Aorta (tissue), 5 donors: Measurements from ENCODE around the gene CAVIN1. TPM values are rescaled to one million over a fixed set of nuclear protein-coding genes. Genes with fewer than 3 reads are reported as not detected.
"Not testable (repeated sequence)": the region's sequence is repeated elsewhere in the genome, so short reads cannot be mapped to it uniquely, and the experiment has no call there.

Source experiments
- ATAC-seq: fragments of 200-7000 bp; cut with Tn5 transposase; one replicate; pipeline ENCODE4 v1.9.1; 2022; ENCODE audit warnings: moderate library complexity; ENCODE audit not compliant: low FRiP score
- DNase-seq, 2 donors: peaks; one replicate each; pipeline ENCODE4 v3.0.0-alpha.2; 2020
- H3K27ac ChIP-seq, 2 donors: one replicate each; pipeline ENCODE4 v1.5.1; 2013; ENCODE audit warnings: low read length in 2 of 2, mild to moderate bottlenecking in 2 of 2, moderate library complexity in 2 of 2, control low read depth in 1 of 2, inconsistent platforms in 1 of 2, low read depth in 1 of 2
- H3K27me3 ChIP-seq, 2 donors: one replicate each; pipeline ENCODE4 v1.6.1; 2013; ENCODE audit warnings: control low read depth in 1 of 2, low read length in 1 of 2, mild to moderate bottlenecking in 1 of 2, moderate library complexity in 1 of 2; ENCODE audit not compliant: insufficient read depth in 2 of 2, control insufficient read depth in 1 of 2
- H3K36me3 ChIP-seq, 2 donors: one replicate each; pipeline ENCODE4 v1.6.1; 2013; ENCODE audit warnings: control low read depth in 1 of 2, low read length in 1 of 2, mild to moderate bottlenecking in 1 of 2; ENCODE audit not compliant: insufficient read depth in 2 of 2, control insufficient read depth in 1 of 2
- H3K4me1 ChIP-seq, 2 donors: one replicate each; pipeline ENCODE4 v1.6.1; 2013; ENCODE audit warnings: low read length in 2 of 2, control low read depth in 1 of 2, mild to moderate bottlenecking in 1 of 2, moderate library complexity in 1 of 2; ENCODE audit not compliant: insufficient read depth in 2 of 2, control insufficient read depth in 1 of 2
- H3K4me3 ChIP-seq, 2 donors: one replicate each; pipeline ENCODE4 v1.5.1; 2013; ENCODE audit warnings: low read length in 2 of 2, control low read depth in 1 of 2, mild to moderate bottlenecking in 1 of 2
- H3K9me3 ChIP-seq: one replicate; pipeline ENCODE4 v1.6.1; 2013; ENCODE audit warnings: mild to moderate bottlenecking, low read length; ENCODE audit not compliant: control insufficient read depth
- WGBS, 2 donors: extraction: QIAGEN DNeasy Blood & Tissue Kit; methylation state at CpG; one replicate each; pipeline ENCODE4 v1.1.7; 2013; 5-methylcytosine and 5-hydroxymethylcytosine counted together
- intact Hi-C, 2 donors: fragments of 100-400 bp; cut with DNase I; formaldehyde crosslinking; loops; one replicate each; pipeline versions ENCODE4 v1.14.2 to v1.15.0; 2022
- polyA plus RNA-seq, 2 donors: library from polyadenylated mRNA; stranded (reverse); fragments of 200-250 nt; gene quantifications; one replicate each; pipeline ENCODE4 v1.2.3, GENCODE V29; 2013
- total RNA-seq, 2 donors: library from RNA; stranded (reverse); fragmentation: NEBNext Ultra II Directional; extraction: Animal tissue kit (Norgen Biotek cat#: 25700); gene quantifications; one replicate each; pipeline ENCODE4 v1.2.1, GENCODE V29; 2021
- donor health status: healthy with polysubstance abuse.
- donor health status: Bipolar disorder and iron deficiency.
- donor health status: DM: no; HTN: no; CAD: no.
- donor health status: DM: no; HTN: no; CAD: no.
- donor health status: DM: yes; HTN: yes; CAD: no.

The CAVIN1 gene
- total and polyA plus RNA-seq, 4 donors, result 350 to 643 (median 495) TPM

DNA sequence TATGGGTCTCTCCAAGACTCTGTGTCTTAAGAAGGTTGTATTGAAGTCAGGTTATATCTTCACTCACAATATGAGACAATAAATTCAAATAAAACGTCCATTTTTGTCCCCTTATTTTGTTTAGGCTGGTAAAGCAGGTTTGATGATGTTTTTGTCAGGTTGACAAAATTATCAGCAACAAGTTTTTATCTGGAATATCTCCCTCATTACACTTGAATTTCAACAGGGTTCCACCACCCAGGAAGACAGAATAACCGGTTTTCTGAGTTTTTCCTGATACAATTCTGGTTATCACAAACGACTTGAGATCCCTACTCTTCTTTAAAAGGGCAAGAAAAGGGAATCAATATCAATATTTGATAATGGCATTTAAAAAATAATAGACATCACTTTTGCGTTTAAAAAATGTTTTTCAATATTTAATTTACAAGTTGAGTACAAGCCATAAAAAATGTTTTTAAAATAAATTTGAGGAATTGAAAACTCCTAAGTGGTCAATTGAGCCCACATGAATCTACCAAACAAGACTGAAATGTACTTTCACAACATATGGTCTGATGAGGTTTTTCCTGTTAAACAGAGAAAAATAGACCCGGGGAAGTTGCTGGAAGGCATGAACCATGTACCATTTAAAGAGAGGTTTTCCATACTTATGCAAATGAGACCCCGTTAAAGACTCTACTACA lies 34.2 kb upstream of the CAVIN1 start:
- H3K36me3 ChIP-seq, result no peaks in the 10 kb centered on the region
- DNase-seq, result no peak
- no peaks in the 10 kb centered on the region for H3K27me3 ChIP-seq
- H3K9me3 ChIP-seq, result no peaks in the 10 kb centered on the region
- peaks cover 0 to 7% of the 10 kb centered on the region in 2 donors for H3K4me1 ChIP-seq
- ATAC-seq, result no peak
- intact Hi-C loops, result loop anchor here in 1 of 2 donors (5.0 kb wide), 1 partner anchor 35 kb away; the partner anchor contains the start of gene CAVIN1
- no peak overlapping the region for H3K4me3 ChIP-seq
- 38 to 46% methylated on average over 6 of the region's 6 CpGs for WGBS, 2 donors
- no peak overlapping the region for H3K27ac ChIP-seq

DNA sequence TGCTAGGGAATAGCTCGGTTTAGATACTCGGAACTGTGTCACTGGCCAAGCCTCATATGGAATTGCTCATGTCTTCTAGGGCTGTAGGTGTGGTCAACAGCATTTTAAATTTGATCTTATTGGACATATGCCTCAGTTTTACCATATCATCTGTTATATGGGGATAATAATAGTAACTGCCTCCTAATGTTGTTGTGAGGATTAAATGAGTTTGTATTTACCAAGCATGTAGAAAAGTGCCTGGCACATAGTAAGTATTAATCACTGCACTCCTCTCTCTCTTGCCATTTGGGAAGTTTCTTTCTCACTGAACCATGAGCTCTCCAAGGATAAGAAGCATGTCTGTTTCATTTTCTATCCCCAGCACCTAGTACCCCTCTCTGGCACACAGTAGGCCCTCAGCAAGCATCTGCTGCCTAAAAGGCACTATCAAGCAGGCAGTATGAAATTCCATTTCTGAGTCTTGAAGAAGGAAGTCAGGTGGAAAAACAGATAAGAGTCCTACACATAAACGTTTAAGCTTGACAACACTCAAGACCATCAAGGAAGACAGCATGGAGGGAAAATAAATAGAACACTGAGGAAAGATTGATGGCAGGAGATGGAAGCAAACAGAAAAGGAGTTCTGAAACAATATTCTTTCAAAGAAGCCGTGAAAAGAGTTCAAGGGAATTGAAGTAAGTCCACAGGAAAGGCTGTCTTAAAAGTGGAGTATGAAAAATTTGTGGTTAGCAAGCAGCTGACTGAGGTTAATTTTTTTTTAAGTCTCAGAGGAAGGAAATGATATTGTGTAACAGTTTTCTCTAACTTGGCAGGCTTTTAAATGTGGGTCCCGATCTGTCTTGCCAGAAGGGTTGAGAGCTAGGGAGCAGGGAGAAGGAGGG lies 33.4 kb upstream of the CAVIN1 start:
- H3K4me3 ChIP-seq, result no peak overlapping the region
- no peak for ATAC-seq
- intact Hi-C loops, result loop anchor here in 1 of 2 donors (5.0 kb wide), 1 partner anchor 34 kb away; the partner anchor contains the start of gene CAVIN1

DNA sequence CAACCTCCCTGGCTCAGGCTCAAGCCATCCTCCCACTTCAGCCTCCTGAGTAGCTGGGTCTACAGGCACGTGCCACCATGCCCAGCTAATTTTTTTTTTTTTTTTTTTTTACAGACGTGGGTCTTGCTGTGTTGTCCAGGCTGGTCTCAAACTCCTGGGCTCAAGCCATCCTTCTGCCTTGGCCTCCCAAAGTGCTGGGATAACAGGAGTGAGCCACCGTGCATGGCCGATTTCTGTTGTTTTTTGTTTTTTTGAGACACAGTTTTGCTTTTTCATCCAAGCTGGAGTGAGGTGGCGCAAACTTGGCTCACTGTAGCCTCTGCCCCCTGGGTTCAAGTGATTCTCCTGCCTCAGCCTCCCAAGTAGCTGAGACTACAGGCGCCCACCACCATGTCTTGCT lies 31.9 kb upstream of the CAVIN1 start:
- not testable (repeated sequence) for H3K27ac ChIP-seq, DNase-seq, H3K4me3 ChIP-seq, H3K9me3 ChIP-seq, H3K4me1 ChIP-seq, ATAC-seq, H3K27me3 ChIP-seq, H3K36me3 ChIP-seq
- intact Hi-C loops, result loop anchor here in 1 of 2 donors (5.0 kb wide), 1 partner anchor 33 kb away; the partner anchor contains the start of gene CAVIN1
- 85 to 88% methylated on average over 6 of the region's 6 CpGs for WGBS, 2 donors

More for the DNA sequence above, 33.4 kb upstream of the CAVIN1 start:
- peaks cover 0 to 7% of the 10 kb centered on the region in 2 donors for H3K4me1 ChIP-seq
- WGBS, 2 donors, result 40 to 43% methylated on average over 5 of the region's 5 CpGs
- no peak for DNase-seq
- no peaks in the 10 kb centered on the region for H3K36me3 ChIP-seq
- no peak overlapping the region for H3K27ac ChIP-seq
- H3K9me3 ChIP-seq, result no peaks in the 10 kb centered on the region
- no peaks in the 10 kb centered on the region for H3K27me3 ChIP-seq

DNA sequence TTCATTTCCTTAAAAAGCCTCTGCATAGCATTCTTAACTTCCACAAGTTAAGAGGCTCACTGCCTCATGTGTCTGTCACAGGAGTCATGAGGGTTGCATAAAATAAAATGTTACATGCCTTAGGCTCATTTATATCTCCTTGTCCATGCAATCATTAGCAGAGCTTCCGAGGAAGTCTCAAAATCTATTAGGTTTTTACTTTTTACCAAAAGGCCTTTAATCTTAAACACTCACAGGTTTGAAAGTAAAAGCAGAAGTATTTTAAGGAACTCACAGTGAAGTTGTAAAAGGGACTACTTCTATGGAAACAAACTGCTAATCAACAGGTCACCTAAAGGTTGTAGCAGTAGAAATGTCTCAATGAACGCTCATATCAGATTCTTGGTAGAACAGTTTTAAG lies 30.4 kb upstream of the CAVIN1 start:
- 75 to 83% methylated on average over 2 of the region's 2 CpGs for WGBS, 2 donors
- Histone ChIP-seq H3K27me3 (no peaks in the 10 kb centered on the region), H3K9me3 (no peaks in the 10 kb centered on the region), H3K36me3 (no peaks in the 10 kb centered on the region), H3K4me1 (no peaks in the 10 kb centered on the region), H3K27ac (no peak overlapping the region), H3K4me3 (no peak overlapping the region)
- no peak for DNase-seq
- ATAC-seq, result no peak
- intact Hi-C loops, result no loop called here

DNA sequence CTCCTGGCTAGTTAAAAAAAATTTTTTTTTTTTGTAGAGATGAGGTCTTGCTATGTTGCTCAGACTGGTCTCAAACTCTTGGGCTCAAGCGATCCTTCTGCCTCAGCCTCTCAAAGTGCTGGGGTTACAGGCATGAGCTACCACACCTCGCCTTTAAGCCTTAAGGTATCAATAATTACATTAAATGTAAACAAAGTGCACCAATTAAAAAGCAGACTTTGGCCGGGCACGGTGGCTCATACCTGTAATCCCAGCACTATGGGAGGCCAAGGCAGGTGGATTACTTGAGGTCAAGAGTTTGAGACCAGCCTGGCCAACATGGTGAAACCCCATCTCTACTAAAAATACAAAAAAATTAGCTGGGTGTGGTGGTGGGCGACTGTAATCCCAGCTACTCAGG lies 28.2 kb upstream of the CAVIN1 start:
- H3K27me3 ChIP-seq, intact Hi-C loops, H3K9me3 ChIP-seq, H3K36me3 ChIP-seq, DNase-seq, H3K4me3 ChIP-seq, ATAC-seq, H3K4me1 ChIP-seq, H3K27ac ChIP-seq: not testable (repeated sequence)
- WGBS, 2 donors, result 90% methylated on average over 5 of the region's 5 CpGs

DNA sequence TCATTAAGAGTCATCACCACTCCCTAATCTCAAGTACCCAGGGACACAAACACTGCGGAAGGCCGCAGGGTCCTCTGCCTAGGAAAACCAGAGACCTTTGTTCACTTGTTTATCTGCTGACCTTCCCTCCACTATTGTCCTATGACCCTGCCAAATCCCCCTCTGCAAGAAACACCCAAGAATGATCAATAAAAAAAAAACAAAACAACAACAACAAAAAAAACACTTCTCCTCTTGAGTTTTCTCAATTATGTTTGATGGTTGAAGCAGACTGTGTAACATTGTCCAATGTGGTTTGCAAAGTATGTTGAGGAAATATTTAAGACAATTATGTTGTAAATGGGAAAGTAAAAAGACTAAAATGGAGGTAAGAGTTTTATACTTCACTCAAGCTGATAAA lies 26.8 kb upstream of the CAVIN1 start:
- H3K27me3 ChIP-seq, intact Hi-C loops, H3K27ac ChIP-seq, H3K36me3 ChIP-seq, H3K4me3 ChIP-seq, H3K4me1 ChIP-seq, DNase-seq, H3K9me3 ChIP-seq, ATAC-seq: not testable (repeated sequence)
- no CpG with 5 or more reads among the region's 2 CpGs for WGBS, 2 donors

DNA sequence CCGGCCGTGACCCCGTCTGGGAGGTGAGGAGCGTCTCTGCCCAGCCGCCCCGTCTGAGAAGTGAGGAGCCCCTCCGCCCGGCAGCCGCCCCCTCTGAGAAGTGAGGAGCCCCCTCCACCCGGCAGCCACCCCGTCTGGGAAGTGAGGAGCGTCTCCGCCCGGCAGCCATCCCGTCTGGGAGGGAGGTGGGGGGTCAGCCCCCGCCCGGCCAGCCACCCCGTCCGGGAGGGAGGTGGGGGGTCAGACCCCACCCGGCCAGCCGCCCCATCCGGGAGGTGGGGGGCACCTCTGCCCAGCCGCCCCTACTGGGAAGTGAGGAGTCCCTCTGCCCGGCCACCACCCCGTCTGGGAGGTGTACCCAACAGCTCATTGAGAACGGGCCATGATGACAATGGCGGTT lies 26.1 kb upstream of the CAVIN1 start:
- ATAC-seq, H3K9me3 ChIP-seq, H3K27me3 ChIP-seq, H3K36me3 ChIP-seq, H3K27ac ChIP-seq, DNase-seq, H3K4me3 ChIP-seq, H3K4me1 ChIP-seq, intact Hi-C loops: not testable (repeated sequence)
- WGBS, 2 donors, result 94 to 96% methylated on average over 16 to 25 of the region's 27 CpGs

DNA sequence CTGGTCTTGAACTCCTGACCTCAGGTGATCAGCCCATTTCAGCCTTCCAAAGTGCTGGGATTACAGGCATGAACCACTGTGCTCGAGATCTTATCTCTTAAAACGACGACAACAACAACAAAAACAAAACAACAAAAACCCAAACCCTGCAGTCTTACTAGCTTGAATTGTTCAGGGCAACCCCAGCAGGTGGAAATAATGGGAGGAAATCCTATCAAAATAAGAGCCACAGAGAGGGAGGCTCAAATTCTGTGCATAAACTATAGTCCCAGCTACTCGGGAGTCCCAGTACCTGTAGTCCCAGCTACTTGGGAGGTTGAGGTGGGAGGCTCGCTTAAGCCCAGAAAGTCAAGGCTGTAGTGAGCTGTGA lies 19.1 kb upstream of the CAVIN1 start:
- ATAC-seq (no peak), DNase-seq (no peak)
- Histone ChIP-seq H3K27ac (no peak overlapping the region), H3K9me3 (no peaks in the 10 kb centered on the region), H3K4me3 (no peak overlapping the region), H3K27me3 (no peaks in the 10 kb centered on the region), H3K36me3 (no peaks in the 10 kb centered on the region), H3K4me1 (no peaks in the 10 kb centered on the region)
- intact Hi-C loops, result no loop called here
- WGBS, 2 donors, result 33 to 52% methylated on average over 5 of the region's 5 CpGs
